SH-SY5Y (cell line): ENCODE results near the gene DCDC2.

Experiments used
- GATA2 ChIP-seq: IDR thresholded peaks from 2 replicates; pipeline ENCODE4 v1.6.1; 2011; ENCODE audit warnings: mild to moderate bottlenecking, low read depth, low read length
- GATA3 ChIP-seq: IDR thresholded peaks from 2 replicates; pipeline ENCODE4 v1.6.1; 2011; ENCODE audit warnings: low read depth, mild to moderate bottlenecking, low read length, moderate library complexity

GRCh38 chr6:24240380-24240928 is 117.4 kb downstream of the DCDC2 start:
- TF ChIP-seq GATA2 (no peak), GATA3 (no peak)
